ENCODE data around the gene ZDHHC17.

ZDHHC17 gene

GRCh38 chr12:76792828-76793227, 28.9 kb downstream of the ZDHHC17 start:
- DNase-seq (ENCODE audit: low read depth) = no peak
- H3K4me3 ChIP-seq (ENCODE audit: low read depth, low read length) = no peak overlapping the region
- no peak for TF ChIP-seq CTCF (IDR thresholded peaks at IDR 0.05; ENCODE audit: insufficient read depth, low read depth, low read length, missing control alignments)

DNA sequence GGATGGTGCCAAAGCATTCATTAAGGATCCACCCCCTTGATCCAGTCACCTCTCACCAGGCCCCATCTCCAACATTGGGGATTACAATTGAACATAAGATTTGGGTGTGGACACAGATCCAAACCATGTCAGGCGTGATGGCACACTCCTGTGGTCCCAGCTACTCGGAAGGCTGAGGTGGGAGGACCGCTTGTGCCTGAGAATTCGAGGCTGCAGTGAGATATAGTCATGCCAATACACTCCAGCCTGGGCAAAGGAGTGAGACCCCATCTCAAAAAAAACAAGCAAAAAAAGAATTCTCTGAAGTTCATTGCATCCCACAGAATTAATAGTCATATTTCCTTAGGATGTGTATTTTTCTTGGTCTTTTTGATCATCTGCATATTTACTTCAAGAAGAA, 34.9 kb downstream of the ZDHHC17 start:
- H3K4me3 ChIP-seq (ENCODE audit: low read depth, low read length) = no peak overlapping the region
- DNase-seq (ENCODE audit: low read depth) = no peak
- TF ChIP-seq CTCF (IDR thresholded peaks at IDR 0.05; ENCODE audit: insufficient read depth, low read depth, low read length, missing control alignments) = no peak

- no peak for TF ChIP-seq CTCF (IDR thresholded peaks at IDR 0.05; ENCODE audit: insufficient read depth, low read depth, low read length, missing control alignments)
- DNase-seq (ENCODE audit: low read depth) = no peak
- H3K4me3 ChIP-seq (ENCODE audit: low read depth, low read length) = no peak overlapping the region
Observed at GRCh38 chr12:76799362-76799761, 35.4 kb downstream of the ZDHHC17 start.

DNA sequence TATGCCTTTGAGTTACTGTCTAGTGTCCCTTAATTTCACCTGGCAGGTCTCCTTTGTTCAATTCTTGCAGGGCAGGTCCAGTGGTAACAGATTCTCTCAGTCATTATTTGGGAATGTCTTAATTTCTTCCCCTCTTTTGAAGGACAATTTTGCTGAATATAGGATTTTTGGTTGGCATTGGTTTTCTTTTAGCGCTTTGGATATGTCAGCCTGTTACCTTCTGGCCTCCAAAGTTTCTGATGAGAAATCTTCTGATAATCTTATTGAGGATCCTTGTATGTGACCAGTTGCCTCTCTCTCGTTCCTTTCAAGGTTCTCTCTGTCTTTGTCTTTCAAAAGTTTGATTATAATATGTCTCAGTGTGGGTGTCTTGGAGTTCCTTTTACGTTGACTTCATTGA, 38.1 kb downstream of the ZDHHC17 start:
- DNase-seq (ENCODE audit: low read depth) = no peak
- no peak for TF ChIP-seq CTCF (IDR thresholded peaks at IDR 0.05; ENCODE audit: insufficient read depth, low read depth, low read length, missing control alignments)
- H3K4me3 ChIP-seq (ENCODE audit: low read depth, low read length) = no peak overlapping the region

GRCh38 chr12:76804435-76804976, 40.6 kb downstream of the ZDHHC17 start:
- H3K4me3 ChIP-seq (ENCODE audit: low read depth, low read length) = no peak overlapping the region
- no peak for DNase-seq (ENCODE audit: low read depth)
- TF ChIP-seq CTCF (IDR thresholded peaks at IDR 0.05; ENCODE audit: insufficient read depth, low read depth, low read length, missing control alignments) = no peak

DNA sequence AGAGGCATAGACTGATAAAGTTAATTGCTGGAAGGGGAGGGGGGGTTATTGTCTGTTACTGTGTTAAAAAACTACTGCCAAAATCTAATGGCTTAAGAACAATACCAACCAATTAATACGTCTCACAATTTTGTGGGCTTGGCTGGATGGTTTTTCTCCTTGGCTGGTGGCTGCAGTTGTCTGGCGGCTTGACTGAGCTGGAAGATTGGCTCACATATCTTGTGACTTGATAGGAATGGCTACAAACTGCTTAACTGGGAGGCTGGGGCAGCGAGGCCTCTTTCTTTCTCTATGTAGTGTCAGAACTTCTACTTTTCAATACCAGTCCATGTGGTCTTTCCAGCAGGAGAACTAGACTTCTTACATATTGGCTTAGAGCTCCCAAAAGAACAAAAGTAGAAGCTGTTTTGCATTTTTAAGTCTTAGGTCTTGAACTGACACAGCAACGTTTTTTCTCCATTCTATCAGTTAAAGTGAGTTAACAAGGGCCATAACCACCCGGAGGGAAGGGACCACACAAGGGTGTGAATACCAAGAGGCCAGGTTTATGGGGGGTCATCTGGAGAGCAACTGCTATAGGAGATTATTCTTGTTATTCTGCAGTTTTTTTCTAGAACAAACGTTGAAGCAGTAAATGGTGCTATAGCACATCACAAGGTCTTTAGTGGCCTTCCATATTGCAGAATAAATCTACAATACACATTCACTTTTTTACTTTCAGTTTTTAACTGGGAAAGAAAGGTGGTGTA, 46.9 kb downstream of the ZDHHC17 start:
- H3K4me3 ChIP-seq (ENCODE audit: low read depth, low read length) = no peak overlapping the region
- no peak for DNase-seq (ENCODE audit: low read depth)
- no peak for TF ChIP-seq CTCF (IDR thresholded peaks at IDR 0.05; ENCODE audit: insufficient read depth, low read depth, low read length, missing control alignments)

GRCh38 chr12:76811976-76812375, 48.1 kb downstream of the ZDHHC17 start:
- no peak for DNase-seq (ENCODE audit: low read depth)
- H3K4me3 ChIP-seq (ENCODE audit: low read depth, low read length) = no peak overlapping the region
- TF ChIP-seq CTCF (IDR thresholded peaks at IDR 0.05; ENCODE audit: insufficient read depth, low read depth, low read length, missing control alignments) = no peak
